Neural progenitor cell (in vitro differentiated cells): ENCODE data around the gene SDHAF3. TPM values are rescaled to one million over a fixed set of nuclear protein-coding genes. Genes with fewer than 3 reads are reported as not detected.
A peak's percentile ranks its signal among the peaks of the same experiment; 100 is the strongest.

ENCODE experiments used
- DNase-seq: peaks from one replicate; pipeline ENCODE4 v3.0.0-alpha.2; 2016; ENCODE audit warnings: low spot score
- H2AFZ ChIP-seq: fragments of 200-600 bp; sonication (generic); replicated peaks from 2 replicates; pipeline ENCODE4 v1.6.1; 2016; ENCODE audit warnings: antibody characterized with exemption
- H3F3A ChIP-seq: fragments of 200-600 bp; sonication (generic); 2 replicates; pipeline ENCODE4 v1.6.1; 2016; ENCODE audit warnings: antibody characterized with exemption, low read depth
- H3K27ac ChIP-seq: fragments of 200-600 bp; sonication (generic); 2 replicates; pipeline ENCODE4 v1.5.1; 2016; ENCODE audit warnings: mild to moderate bottlenecking
- H3K27me3 ChIP-seq: fragments of 200-600 bp; sonication (generic); 2 replicates; pipeline ENCODE4 v1.6.1; 2016; ENCODE audit warnings: mild to moderate bottlenecking, moderate library complexity
- H3K36me3 ChIP-seq: fragments of 200-600 bp; sonication (generic); 2 replicates; pipeline ENCODE4 v1.5.1; 2016
- H3K4me1 ChIP-seq: fragments of 200-600 bp; sonication (generic); 2 replicates; pipeline ENCODE4 v1.6.1; 2016; ENCODE audit warnings: mixed run types
- H3K4me2 ChIP-seq: fragments of 200-600 bp; sonication (generic); 2 replicates; pipeline ENCODE4 v1.6.1; 2016
- H3K4me3 ChIP-seq: fragments of 200-600 bp; sonication (generic); 2 replicates; pipeline ENCODE4 v1.5.1; 2016
- H3K79me2 ChIP-seq: fragments of 200-600 bp; sonication (generic); 2 replicates; pipeline ENCODE4 v1.6.1; 2016; ENCODE audit warnings: low read depth
- H3K9ac ChIP-seq: fragments of 200-600 bp; sonication (generic); 2 replicates; pipeline ENCODE4 v1.6.1; 2016
- H3K9me3 ChIP-seq: fragments of 200-600 bp; sonication (generic); 2 replicates; pipeline ENCODE4 v1.5.1; 2016; ENCODE audit warnings: low read depth
- H4K20me1 ChIP-seq: fragments of 200-600 bp; sonication (generic); 2 replicates; pipeline ENCODE4 v1.6.1; 2016; ENCODE audit warnings: low read depth
- H3K27ac Mint-ChIP-seq: 3 replicates; pipeline ENCODE4 v1.8.0; 2021; ENCODE audit warnings: mixed read lengths
- H3K27me3 Mint-ChIP-seq: 2 replicates; pipeline ENCODE4 v1.8.0; 2022; ENCODE audit warnings: low read depth, mild to moderate bottlenecking, inconsistent platforms, moderate library complexity, mixed read lengths; ENCODE audit not compliant: insufficient read depth
- H3K36me3 Mint-ChIP-seq: 3 replicates; pipeline ENCODE4 v1.8.0; 2021; ENCODE audit warnings: mixed read lengths
- H3K4me1 Mint-ChIP-seq: 3 replicates; pipeline ENCODE4 v1.8.0; 2021; ENCODE audit warnings: mixed read lengths
- H3K4me3 Mint-ChIP-seq: 3 replicates; pipeline ENCODE4 v1.8.0; 2021; ENCODE audit warnings: mild to moderate bottlenecking, moderate library complexity, mixed read lengths
- H3K9me3 Mint-ChIP-seq: 3 replicates; pipeline ENCODE4 v1.8.0; 2020; ENCODE audit warnings: mixed read lengths
- EZH2 ChIP-seq: fragments of 200-600 bp; sonication (generic); IDR thresholded peaks from 2 replicates; pipeline ENCODE4 v1.6.1; 2017; ENCODE audit warnings: antibody characterized with exemption, mild to moderate bottlenecking, moderate library complexity
- EZH2phosphoT487 ChIP-seq: fragments of 200-600 bp; sonication (generic); IDR thresholded peaks from 2 replicates; pipeline ENCODE4 v1.6.1; 2017; ENCODE audit warnings: antibody characterized with exemption
- total RNA-seq: library from RNA; depleted of rRNA; stranded (reverse); fragments of >200 nt; gene quantifications from 2 replicates; pipeline ENCODE4 v1.2.3, GENCODE V29; 2015; ENCODE audit warnings: low replicate concordance
- TF ChIP-seq, protein P1 (sequence below): fragments of 200-600 bp; sonication (generic); IDR thresholded peaks from 2 replicates; pipeline ENCODE4 v1.5.1; 2017; ENCODE audit warnings: antibody characterized with exemption, mild to moderate bottlenecking

The SDHAF3 gene
- total RNA-seq, 1 donor from 2014 or later: 59.5 TPM

DNA sequence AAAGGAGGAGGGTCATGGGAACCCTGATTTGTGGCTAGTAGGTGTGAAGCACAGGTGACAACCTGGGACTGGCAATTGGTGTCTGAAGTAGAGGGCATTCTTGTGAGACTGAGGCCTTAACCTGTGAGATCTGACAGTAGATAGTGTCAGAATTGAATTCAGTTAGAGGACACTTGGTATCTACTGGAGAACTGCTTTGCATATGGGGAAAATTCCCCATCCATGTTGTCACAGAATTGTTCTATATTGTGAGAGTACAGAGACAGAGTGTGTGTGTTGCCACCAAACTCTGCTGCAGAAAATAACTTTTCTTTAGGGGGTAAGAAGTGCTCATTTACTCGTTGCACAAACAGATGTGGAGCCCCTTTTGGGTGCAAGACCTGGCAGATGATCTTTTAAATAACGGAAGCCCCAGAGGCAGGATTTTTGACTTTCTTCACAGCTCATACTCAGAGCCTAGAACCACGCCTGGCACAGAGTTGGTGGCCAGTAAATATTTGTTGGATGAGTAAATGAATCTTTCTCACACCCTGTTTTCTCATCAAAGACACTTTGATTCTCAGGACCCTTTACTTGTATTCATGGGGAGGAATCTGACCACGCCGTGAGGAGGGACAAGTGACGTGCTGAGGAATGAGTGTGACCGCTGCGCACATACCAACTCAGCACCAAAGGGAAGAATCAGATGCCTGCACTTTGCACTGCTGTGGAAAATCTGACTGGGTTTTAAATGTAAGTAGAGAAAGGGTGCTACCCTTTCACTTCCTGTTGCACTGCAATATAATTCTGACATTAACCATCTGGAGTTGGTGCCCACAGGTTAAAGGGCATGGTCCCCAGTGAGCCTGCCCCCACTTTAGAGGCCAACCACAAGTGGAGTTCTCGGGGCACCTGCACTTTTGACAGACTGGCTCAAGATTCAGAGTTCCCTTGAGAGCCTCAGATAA lies 39.2 kb upstream of the SDHAF3 start:
- Histone ChIP-seq H3K4me1 (no peaks in the 10 kb centered on the region), H3K36me3 (no peaks in the 10 kb centered on the region), H3K9ac (no peak overlapping the region), H3K4me2 (no peak overlapping the region), H3F3A (no peaks in the 10 kb centered on the region), H3K27ac (no peak overlapping the region), H3K79me2 (no peaks in the 10 kb centered on the region), H4K20me1 (no peaks in the 10 kb centered on the region), H3K9me3 (no peaks in the 10 kb centered on the region), H3K27me3 (no peaks in the 10 kb centered on the region), H3K4me3 (no peak overlapping the region), H2AFZ (no peak overlapping the region)
- no peak for DNase-seq
- Mint-ChIP-seq H3K27ac (no peak overlapping the region), H3K4me1 (no peaks in the 10 kb centered on the region), H3K36me3 (no peaks in the 10 kb centered on the region), H3K4me3 (no peak overlapping the region), H3K27me3 (no peaks in the 10 kb centered on the region), H3K9me3 (peaks cover 10% of the 10 kb centered on the region)
- TF ChIP-seq EZH2phosphoT487 (no peak), EZH2 (no peak)

DNA sequence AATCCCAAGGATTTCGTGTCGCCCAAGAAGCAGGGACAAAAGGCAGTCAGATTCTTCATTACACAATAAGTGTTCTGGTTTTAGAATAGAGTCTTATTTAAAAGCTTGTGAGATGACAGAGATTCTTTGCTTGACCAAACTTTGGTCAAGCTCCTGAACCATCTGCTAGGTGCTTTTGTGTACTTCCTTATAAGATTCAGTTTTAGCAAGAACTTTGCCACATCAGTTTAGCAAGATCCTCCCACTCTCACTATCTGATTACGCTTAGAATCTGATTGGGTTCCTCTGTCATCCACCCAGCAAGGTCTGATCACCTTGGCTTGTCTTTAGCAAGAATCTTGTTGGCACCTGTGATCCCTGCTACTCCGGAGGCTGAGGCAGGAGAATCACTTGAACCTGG lies 38.2 kb upstream of the SDHAF3 start:
- Histone ChIP-seq H3K9me3 (no peaks in the 10 kb centered on the region), H3K27me3 (no peaks in the 10 kb centered on the region), H4K20me1 (no peaks in the 10 kb centered on the region), H3K27ac (no peak overlapping the region), H3K4me1 (no peaks in the 10 kb centered on the region), H3K79me2 (no peaks in the 10 kb centered on the region), H3K4me3 (no peak overlapping the region), H3K36me3 (no peaks in the 10 kb centered on the region), H2AFZ (no peak overlapping the region), H3K4me2 (no peak overlapping the region), H3K9ac (no peak overlapping the region), H3F3A (no peaks in the 10 kb centered on the region)
- Mint-ChIP-seq H3K27me3 (no peaks in the 10 kb centered on the region), H3K27ac (no peak overlapping the region), H3K9me3 (peaks cover 8% of the 10 kb centered on the region), H3K36me3 (no peaks in the 10 kb centered on the region), H3K4me1 (no peaks in the 10 kb centered on the region), H3K4me3 (no peak overlapping the region)
- TF ChIP-seq EZH2 (no peak), EZH2phosphoT487 (no peak)
- TF ChIP-seq, protein P1, sequence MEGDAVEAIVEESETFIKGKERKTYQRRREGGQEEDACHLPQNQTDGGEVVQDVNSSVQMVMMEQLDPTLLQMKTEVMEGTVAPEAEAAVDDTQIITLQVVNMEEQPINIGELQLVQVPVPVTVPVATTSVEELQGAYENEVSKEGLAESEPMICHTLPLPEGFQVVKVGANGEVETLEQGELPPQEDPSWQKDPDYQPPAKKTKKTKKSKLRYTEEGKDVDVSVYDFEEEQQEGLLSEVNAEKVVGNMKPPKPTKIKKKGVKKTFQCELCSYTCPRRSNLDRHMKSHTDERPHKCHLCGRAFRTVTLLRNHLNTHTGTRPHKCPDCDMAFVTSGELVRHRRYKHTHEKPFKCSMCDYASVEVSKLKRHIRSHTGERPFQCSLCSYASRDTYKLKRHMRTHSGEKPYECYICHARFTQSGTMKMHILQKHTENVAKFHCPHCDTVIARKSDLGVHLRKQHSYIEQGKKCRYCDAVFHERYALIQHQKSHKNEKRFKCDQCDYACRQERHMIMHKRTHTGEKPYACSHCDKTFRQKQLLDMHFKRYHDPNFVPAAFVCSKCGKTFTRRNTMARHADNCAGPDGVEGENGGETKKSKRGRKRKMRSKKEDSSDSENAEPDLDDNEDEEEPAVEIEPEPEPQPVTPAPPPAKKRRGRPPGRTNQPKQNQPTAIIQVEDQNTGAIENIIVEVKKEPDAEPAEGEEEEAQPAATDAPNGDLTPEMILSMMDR: no peak
- DNase-seq: no peak

DNA sequence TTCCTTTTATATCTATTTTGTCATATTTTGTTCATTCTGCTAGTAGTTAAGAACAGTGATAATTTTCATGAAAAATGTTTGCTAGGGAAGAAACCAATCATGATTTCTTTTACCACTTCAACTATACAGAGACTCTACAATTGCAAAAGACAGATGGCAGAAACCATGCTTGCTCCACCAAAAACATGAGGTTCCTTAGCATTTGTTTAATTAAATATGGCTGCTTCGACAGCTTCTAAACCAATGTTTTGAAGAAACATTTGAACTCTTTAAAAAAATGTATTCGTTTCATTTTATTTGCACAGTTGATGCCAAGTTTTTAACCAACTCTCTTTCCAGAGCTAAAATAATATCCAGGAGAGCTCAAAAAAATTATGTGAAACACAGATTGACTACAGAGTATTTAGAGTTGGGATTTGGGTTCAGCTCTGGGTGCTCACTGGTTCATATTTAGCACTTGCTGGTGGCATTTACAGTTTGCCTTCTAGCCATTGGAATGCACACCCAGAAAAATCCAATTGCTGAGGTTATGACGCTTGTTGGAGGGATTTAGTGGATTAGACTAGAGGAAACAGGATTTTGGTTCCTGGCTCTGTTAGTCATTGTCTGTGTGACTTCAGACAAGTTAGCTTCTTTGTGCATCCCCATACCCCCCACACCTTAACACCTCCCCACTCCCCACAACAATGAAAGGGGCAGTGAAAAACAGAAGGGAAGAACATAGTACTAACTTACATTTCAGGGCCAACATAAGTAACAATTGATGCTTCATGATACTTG lies 35.8 kb upstream of the SDHAF3 start:
- Histone ChIP-seq H3K9me3 (no peaks in the 10 kb centered on the region), H3K79me2 (no peaks in the 10 kb centered on the region), H2AFZ (no peak overlapping the region), H3F3A (no peaks in the 10 kb centered on the region), H3K36me3 (no peaks in the 10 kb centered on the region), H3K4me1 (no peaks in the 10 kb centered on the region), H3K27me3 (no peaks in the 10 kb centered on the region), H3K4me3 (no peak overlapping the region), H4K20me1 (no peaks in the 10 kb centered on the region), H3K4me2 (no peak overlapping the region), H3K27ac (no peak overlapping the region), H3K9ac (no peak overlapping the region)
- H3K4me1 Mint-ChIP-seq: no peaks in the 10 kb centered on the region
- H3K4me3 Mint-ChIP-seq: no peak overlapping the region
- H3K36me3 Mint-ChIP-seq: no peaks in the 10 kb centered on the region
- DNase-seq: peak; percentile 51
- H3K27ac Mint-ChIP-seq: no peak overlapping the region
- no peaks in the 10 kb centered on the region for H3K9me3 Mint-ChIP-seq
- H3K27me3 Mint-ChIP-seq: no peaks in the 10 kb centered on the region
- TF ChIP-seq, protein P1: no peak
- TF ChIP-seq EZH2 (no peak), EZH2phosphoT487 (no peak)
